Stimulated activated CD4-positive, alpha-beta T cell treated with anti-CD3 and anti-CD28 coated beads, Interleukin-15, amount 100 ng/mL, for 48 hours (primary cell): ENCODE results near the gene CGNL1.
A peak's percentile ranks its signal among the peaks of the same experiment; 100 is the strongest.

Experiments used
- DNase-seq, 2 donors: peaks; one replicate each; pipeline ENCODE4 v3.0.0-alpha.2; 2020; ENCODE audit warnings: low read depth in 2 of 2

CGNL1 gene

GRCh38 chr15:57525581-57525980, 149.3 kb downstream of the CGNL1 start:
- no peak for DNase-seq

GRCh38 chr15:57526076-57526475, 149.8 kb downstream of the CGNL1 start:
- no peak for DNase-seq

- DNase-seq, result no peak
These were observed 150.3 kb downstream of the CGNL1 start for GRCh38 chr15:57526615-57527014.

DNA sequence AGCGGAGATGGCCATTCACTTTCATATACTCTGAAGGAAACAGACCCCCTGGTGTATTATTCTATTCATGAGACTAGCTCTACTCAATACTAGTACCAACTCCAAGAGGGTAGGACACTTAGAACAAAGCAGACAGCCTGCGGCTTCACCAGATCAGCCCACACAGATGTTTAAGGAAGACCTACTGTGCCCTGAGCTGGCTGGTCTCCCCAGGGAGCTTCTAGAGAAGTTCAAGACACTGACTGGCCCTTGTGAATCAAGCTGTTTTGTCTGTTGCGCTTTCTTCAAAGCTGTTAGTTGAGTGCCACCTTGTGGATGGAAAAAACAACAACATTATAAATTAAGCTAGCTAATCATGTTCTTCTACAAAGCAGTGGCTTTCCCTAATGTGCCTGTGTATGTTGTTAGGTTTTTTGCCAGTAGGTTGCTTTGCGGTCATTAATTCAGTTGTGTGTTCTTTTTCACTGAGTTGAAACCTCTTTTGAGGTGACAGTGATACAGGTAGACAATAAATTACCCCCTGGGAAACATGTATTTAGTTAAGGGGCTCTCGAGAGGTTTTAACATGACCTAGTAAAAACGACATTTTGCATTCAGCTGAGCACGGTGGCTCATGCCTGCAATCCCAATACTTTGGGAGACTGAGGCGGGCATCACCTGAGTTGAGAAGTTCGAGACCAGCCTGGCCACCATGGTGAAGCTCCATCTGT, 151.2 kb downstream of the CGNL1 start:
- DNase-seq, result no peak

GRCh38 chr15:57528940-57529565, 152.7 kb downstream of the CGNL1 start:
- no peak for DNase-seq

- no peak for DNase-seq
These were observed 153.4 kb downstream of the CGNL1 start for GRCh38 chr15:57529748-57530147.

DNA sequence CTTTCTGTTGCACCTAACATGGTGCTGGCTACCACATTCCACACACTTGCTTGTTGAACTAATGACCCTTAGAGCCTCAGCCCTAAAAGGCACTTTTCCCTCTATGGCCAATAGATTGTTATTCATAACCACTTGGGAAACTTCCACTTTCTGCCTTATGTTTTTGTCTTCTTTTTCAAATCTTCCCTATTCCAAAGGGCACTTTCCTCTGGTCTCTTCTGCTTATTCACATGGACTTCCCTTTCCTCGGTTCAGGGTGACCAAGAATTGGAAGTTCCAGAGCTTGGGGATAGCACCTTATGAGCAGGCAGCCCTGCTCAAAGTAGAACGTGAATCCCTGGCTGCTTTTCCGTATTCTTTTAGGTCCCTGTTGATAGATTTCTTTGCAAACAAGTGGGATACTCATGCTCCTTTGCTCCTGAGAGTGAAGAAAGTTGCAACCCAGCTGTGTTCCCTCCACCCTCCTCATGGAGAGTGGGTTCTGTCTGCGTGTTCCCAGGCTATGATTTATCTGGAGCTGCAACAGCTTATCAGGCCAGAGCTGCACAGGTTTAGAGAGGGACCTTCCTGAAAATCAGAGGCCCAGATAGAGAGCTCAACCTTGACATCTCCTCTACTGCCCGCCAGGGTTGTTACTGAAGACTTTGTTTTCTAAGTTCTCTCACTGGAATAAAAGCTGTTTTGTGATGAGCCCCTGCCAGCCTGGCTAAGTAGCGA, 156.6 kb downstream of the CGNL1 start:
- no peak for DNase-seq

DNA sequence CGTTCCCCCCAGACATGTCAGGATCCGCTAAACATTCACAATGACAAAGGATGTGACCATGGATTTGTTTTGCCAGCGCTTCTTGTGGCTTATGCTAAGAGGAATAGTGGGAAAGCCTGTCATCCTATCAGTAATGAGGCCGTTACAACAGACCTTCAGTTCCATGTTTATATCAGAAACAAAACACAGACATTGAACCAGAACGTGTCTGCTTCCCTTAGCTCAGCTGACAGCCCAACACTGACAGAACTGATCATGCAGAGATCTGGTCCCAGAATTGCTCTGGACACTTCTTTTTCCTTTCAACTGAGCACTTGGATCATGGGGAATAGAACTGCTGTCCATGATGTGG, 157.1 kb downstream of the CGNL1 start:
- DNase-seq, result no peak

GRCh38 chr15:57534281-57534680, 158.0 kb downstream of the CGNL1 start:
- no peak for DNase-seq

DNA sequence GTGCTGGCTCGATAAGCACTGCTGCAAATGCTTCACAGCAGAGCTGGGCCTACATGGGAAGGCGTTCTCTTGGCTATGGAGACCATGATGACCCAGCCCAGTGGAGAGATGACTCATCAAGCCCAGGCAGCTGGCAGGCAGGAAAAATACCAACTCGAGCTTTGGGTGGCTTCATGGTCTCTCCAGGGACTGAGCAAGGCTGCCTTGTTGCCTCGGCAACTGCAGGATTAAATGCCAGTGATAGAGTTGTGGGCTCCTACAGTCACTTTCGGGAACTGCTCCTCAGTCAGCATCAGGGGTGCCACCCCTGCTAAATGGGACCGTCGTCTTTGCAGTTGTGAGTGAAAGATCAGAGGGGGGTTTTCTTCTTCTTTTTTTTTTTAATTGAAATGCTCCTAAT, 160.8 kb downstream of the CGNL1 start:
- DNase-seq, result no peak

GRCh38 chr15:57537488-57538264, 161.4 kb downstream of the CGNL1 start:
- no peak for DNase-seq

GRCh38 chr15:57538265-57538529, 161.9 kb downstream of the CGNL1 start:
- DNase-seq, result no peak

DNA sequence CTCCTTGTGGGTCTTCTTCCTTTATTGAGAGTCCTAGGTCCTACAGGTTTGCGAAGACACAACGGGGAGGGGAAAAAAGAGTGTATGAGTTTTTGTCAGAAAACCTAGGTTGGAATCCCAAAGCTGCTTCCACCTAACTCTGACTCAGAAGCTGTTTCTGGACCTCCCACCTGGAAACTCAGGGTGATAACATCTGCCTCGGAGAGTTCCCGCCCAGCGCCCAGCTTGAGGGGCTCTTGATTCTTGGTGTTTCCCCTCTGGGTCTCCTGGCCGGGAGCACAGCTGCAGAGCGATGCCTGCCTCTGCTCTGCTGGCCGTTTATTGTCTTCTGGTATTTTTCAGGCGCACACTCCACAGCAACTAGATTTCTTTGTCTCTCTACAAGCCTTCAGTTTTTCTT, 162.5 kb downstream of the CGNL1 start:
- no peak for DNase-seq

- DNase-seq, result no peak
These were observed 163.9 kb downstream of the CGNL1 start for GRCh38 chr15:57540211-57540610.

GRCh38 chr15:57540736-57541135, 164.4 kb downstream of the CGNL1 start:
- no peak for DNase-seq

- no peak for DNase-seq
These were observed 165.0 kb downstream of the CGNL1 start for GRCh38 chr15:57541271-57541670.

GRCh38 chr15:57541805-57542504, 165.7 kb downstream of the CGNL1 start:
- peak in 1 of 2 donors; percentile 26 for DNase-seq

- DNase-seq, result no peak
These were observed 166.2 kb downstream of the CGNL1 start for GRCh38 chr15:57542505-57542817.

GRCh38 chr15:57544848-57545480, 168.7 kb downstream of the CGNL1 start:
- DNase-seq, result no peak

DNA sequence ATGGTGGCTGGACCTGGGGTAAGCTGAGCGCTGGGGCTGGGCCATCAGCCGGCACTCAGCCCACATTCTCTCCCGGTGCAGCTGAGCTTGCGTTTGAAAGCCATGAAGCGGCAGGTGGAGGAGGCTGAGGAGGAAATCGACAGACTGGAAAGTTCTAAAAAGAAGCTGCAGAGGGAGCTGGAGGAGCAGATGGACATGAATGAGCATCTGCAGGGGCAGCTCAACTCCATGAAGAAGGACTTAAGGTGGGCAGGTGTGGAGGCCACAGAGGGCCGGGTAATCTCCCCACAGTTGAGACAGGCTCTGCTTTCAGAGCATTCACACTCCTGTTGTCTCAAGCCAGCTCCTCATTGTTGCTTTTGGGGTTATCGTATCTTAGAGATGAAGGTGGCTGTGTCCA, 169.7 kb downstream of the CGNL1 start:
- DNase-seq, result no peak

DNA sequence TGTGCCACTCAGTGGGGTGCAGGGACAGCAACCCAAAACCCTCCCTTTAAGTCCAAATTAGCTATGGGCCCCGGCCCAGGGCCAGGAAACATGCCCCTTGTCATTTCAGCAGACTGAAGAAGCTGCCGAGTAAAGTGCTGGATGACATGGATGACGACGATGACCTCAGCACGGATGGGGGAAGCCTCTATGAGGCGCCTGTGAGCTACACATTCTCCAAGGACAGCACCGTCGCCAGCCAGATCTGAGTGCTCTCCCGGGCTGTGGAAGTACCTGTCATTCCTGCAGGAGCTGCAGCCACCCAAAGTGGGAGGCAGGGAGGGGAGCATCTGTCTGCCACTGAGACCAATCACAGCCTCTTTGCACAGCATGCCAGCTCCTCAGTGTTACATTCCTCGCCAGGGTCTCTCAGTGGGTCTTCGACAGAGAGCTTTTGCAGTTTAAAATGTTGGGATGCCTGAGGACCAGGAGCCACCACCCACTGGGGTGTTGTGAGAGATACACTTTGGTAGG, 171.0 kb downstream of the CGNL1 start:
- no peak for DNase-seq
